SU-DHL-6 (cell line): Measurements from ENCODE around the gene SAG.

Experiments used
- H2AFZ ChIP-seq: fragments of 200-600 bp; sonication (generic); 2 replicates; pipeline ENCODE4 v1.6.1; 2014; ENCODE audit warnings: low read depth, mild to moderate bottlenecking, moderate library complexity, mixed read lengths, antibody characterized with exemption, low read length; ENCODE audit not compliant: severe bottlenecking
- H3F3A ChIP-seq: fragments of 200-600 bp; shearing (Covaris generic); 2 replicates; pipeline ENCODE4 v1.6.0; 2016; ENCODE audit warnings: antibody characterized with exemption, mild to moderate bottlenecking; ENCODE audit not compliant: insufficient read depth
- H3K27ac ChIP-seq: fragments of 200-600 bp; sonication (generic); 2 replicates; pipeline ENCODE4 v1.5.1; 2016; ENCODE audit warnings: low read depth, mild to moderate bottlenecking, low read length, moderate library complexity, mixed read lengths
- H3K27me3 ChIP-seq: fragments of 200-600 bp; sonication (generic), shearing (Covaris generic); 2 replicates; pipeline ENCODE4 v1.6.0; 2014; ENCODE audit warnings: mild to moderate bottlenecking, low read length
- H3K36me3 ChIP-seq: fragments of 200-600 bp; sonication (generic); 2 replicates; pipeline ENCODE4 v1.6.1; 2014; ENCODE audit warnings: mild to moderate bottlenecking, low read length, mixed read lengths
- H3K4me2 ChIP-seq: fragments of 300-600, 200-600 bp; shearing (Covaris generic), sonication (generic); 2 replicates; pipeline ENCODE4 v1.6.0; 2014; ENCODE audit warnings: low read length, low read depth, mild to moderate bottlenecking; ENCODE audit not compliant: poor library complexity, severe bottlenecking
- H3K4me3 ChIP-seq: fragments of 200-600 bp; sonication (generic); 2 replicates; pipeline ENCODE4 v1.5.1; 2014; ENCODE audit warnings: antibody characterized with exemption, low read length, mild to moderate bottlenecking, mixed read lengths; ENCODE audit not compliant: insufficient read depth, poor library complexity, severe bottlenecking
- H3K79me2 ChIP-seq: fragments of 200-600 bp; sonication (generic); 2 replicates; pipeline ENCODE4 v1.6.1; 2014; ENCODE audit warnings: mild to moderate bottlenecking, low read length, moderate library complexity; ENCODE audit not compliant: insufficient read depth
- H3K9ac ChIP-seq: fragments of 200-600 bp; sonication (generic); 2 replicates; pipeline ENCODE4 v1.7.0; 2014; ENCODE audit warnings: mild to moderate bottlenecking, low read length
- H3K9me2 ChIP-seq: fragments of 200-600 bp; sonication (generic); replicated peaks from 2 replicates; pipeline ENCODE4 v1.6.1; 2014; ENCODE audit warnings: low read length; ENCODE audit not compliant: insufficient read depth
- H3K9me3 ChIP-seq: fragments of 200-600 bp; sonication (generic); 2 replicates; pipeline ENCODE4 v1.6.1; 2014; ENCODE audit warnings: low read length, mixed read lengths; ENCODE audit not compliant: insufficient read depth
- H4K20me1 ChIP-seq: fragments of 200-600 bp; sonication (generic); 2 replicates; pipeline ENCODE4 v1.6.1; 2014; ENCODE audit warnings: low read depth, mild to moderate bottlenecking, antibody characterized with exemption, low read length, moderate library complexity, mixed read lengths
- EZH2phosphoT487 ChIP-seq: fragments of 200-600 bp; sonication (generic), shearing (Covaris generic); conservative IDR thresholded peaks from 2 replicates; pipeline ENCODE4 v1.6.1; 2018; ENCODE audit warnings: mild to moderate bottlenecking, antibody characterized with exemption, low read length, moderate library complexity, mixed read lengths
- TF ChIP-seq, protein P1 (sequence below): fragments of 200-600 bp; sonication (generic); IDR thresholded peaks from one replicate; pipeline ENCODE4 v1.5.1; 2017; ENCODE audit warnings: antibody characterized with exemption, mild to moderate bottlenecking, low read length, moderate library complexity; ENCODE audit not compliant: insufficient read depth, poor library complexity, severe bottlenecking

The SAG gene

DNA sequence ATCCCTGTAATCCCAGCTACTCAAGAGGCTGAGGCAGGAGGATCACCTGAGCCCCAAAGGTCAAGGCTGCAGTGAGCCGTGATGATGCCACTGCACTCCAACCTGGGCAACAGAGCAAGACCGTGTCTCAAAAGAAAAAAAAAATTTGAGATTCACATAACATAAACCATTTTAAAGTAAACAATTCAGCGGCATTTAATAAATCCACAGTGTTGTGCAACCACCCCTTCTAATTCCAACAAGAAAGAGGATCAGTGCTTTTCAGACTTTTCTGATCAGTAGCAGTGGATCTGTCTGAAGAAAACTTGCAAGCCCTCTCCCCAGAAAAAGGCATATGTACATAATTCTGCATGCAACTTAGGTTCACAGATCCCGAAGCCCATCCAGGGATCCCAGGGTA lies 7.2 kb upstream of the SAG start:
- Histone ChIP-seq H3K4me3 (no peak overlapping the region), H3K9me3 (no peaks in the 10 kb centered on the region), H3K9me2 (no peaks in the 10 kb centered on the region), H3F3A (no peaks in the 10 kb centered on the region), H3K36me3 (no peaks in the 10 kb centered on the region), H3K79me2 (no peaks in the 10 kb centered on the region), H3K9ac (no peak overlapping the region), H2AFZ (no peak overlapping the region), H3K27me3 (no peaks in the 10 kb centered on the region), H3K4me2 (no peak overlapping the region), H4K20me1 (no peaks in the 10 kb centered on the region), H3K27ac (no peak overlapping the region)
- TF ChIP-seq, protein P1, sequence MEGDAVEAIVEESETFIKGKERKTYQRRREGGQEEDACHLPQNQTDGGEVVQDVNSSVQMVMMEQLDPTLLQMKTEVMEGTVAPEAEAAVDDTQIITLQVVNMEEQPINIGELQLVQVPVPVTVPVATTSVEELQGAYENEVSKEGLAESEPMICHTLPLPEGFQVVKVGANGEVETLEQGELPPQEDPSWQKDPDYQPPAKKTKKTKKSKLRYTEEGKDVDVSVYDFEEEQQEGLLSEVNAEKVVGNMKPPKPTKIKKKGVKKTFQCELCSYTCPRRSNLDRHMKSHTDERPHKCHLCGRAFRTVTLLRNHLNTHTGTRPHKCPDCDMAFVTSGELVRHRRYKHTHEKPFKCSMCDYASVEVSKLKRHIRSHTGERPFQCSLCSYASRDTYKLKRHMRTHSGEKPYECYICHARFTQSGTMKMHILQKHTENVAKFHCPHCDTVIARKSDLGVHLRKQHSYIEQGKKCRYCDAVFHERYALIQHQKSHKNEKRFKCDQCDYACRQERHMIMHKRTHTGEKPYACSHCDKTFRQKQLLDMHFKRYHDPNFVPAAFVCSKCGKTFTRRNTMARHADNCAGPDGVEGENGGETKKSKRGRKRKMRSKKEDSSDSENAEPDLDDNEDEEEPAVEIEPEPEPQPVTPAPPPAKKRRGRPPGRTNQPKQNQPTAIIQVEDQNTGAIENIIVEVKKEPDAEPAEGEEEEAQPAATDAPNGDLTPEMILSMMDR: no peak
- TF ChIP-seq EZH2phosphoT487: no peak

GRCh38 chr2:233301248-233301647 lies 6.4 kb upstream of the SAG start:
- no peak overlapping the region for H3K27ac ChIP-seq
- H3K79me2 ChIP-seq: no peaks in the 10 kb centered on the region
- no peak overlapping the region for H2AFZ ChIP-seq
- no peaks in the 10 kb centered on the region for H3K27me3 ChIP-seq
- no peak overlapping the region for H3K4me3 ChIP-seq
- no peaks in the 10 kb centered on the region for H3K9me3 ChIP-seq
- H3K36me3 ChIP-seq: no peaks in the 10 kb centered on the region
- no peaks in the 10 kb centered on the region for H4K20me1 ChIP-seq
- TF ChIP-seq, protein P1: no peak
- no peak overlapping the region for H3K4me2 ChIP-seq
- no peaks in the 10 kb centered on the region for H3K9me2 ChIP-seq
- H3F3A ChIP-seq: no peaks in the 10 kb centered on the region
- no peak overlapping the region for H3K9ac ChIP-seq

DNA sequence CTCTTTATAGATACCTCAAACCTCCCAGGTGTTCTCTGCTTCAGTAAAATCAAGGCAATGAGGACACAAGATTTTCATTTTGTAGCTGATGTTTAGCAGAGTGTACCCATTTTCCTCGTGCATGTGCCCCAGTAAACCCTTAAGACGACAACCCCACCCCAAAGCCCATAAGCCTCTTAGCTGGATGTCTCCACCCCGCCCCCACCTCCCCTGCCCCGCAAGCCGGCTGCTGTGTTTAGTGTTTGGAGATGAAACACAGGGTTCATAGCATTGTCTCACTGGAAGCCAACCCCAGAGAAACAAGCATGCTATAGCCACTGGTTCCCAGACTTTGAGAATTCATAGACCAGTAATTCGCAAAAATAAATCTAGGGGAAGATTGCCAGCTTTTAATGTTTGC lies 5.8 kb upstream of the SAG start:
- Histone ChIP-seq H3K27me3 (no peaks in the 10 kb centered on the region), H3K4me2 (no peak overlapping the region), H3K4me3 (no peak overlapping the region), H3K36me3 (no peaks in the 10 kb centered on the region), H3K9me2 (no peaks in the 10 kb centered on the region), H2AFZ (no peak overlapping the region), H4K20me1 (no peaks in the 10 kb centered on the region), H3K79me2 (no peaks in the 10 kb centered on the region), H3K9ac (no peak overlapping the region), H3K27ac (no peak overlapping the region), H3K9me3 (no peaks in the 10 kb centered on the region), H3F3A (no peaks in the 10 kb centered on the region)
- no peak for TF ChIP-seq EZH2phosphoT487
- TF ChIP-seq, protein P1: no peak

DNA sequence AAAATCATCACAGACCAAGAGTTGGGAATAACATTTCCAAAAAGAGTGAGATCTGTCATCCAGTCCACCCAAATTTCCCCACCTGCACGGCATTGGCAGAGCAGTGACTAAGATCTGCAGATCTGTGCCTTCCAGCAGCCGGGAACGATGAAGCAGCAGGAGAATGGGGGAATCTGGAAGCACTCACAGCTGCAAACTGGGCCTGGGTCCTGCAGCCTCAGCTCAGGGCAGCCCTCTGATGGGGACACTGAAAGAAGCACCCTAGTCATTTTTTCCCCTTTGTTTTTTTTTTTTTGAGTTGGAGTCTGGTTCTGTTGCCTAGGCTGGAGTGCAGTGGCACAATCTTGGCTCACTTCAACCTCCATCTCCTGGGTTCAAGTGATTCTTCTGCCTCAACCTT lies 4.4 kb upstream of the SAG start:
- Histone ChIP-seq H4K20me1 (no peaks in the 10 kb centered on the region), H3K9me3 (no peaks in the 10 kb centered on the region), H3K79me2 (no peaks in the 10 kb centered on the region), H3K9me2 (no peaks in the 10 kb centered on the region), H3K27ac (no peak overlapping the region), H3K9ac (no peak overlapping the region), H3K27me3 (no peaks in the 10 kb centered on the region), H2AFZ (no peak overlapping the region), H3K36me3 (no peaks in the 10 kb centered on the region), H3K4me2 (no peak overlapping the region), H3F3A (no peaks in the 10 kb centered on the region), H3K4me3 (no peak overlapping the region)
- TF ChIP-seq EZH2phosphoT487: no peak
- TF ChIP-seq, protein P1: no peak
